ENCODE measurements around the gene KDM1B.
"Not testable (repeated sequence)": the region's sequence is repeated elsewhere in the genome, so short reads cannot be mapped to it uniquely, and the experiment has no call there.

Gene KDM1B

DNA sequence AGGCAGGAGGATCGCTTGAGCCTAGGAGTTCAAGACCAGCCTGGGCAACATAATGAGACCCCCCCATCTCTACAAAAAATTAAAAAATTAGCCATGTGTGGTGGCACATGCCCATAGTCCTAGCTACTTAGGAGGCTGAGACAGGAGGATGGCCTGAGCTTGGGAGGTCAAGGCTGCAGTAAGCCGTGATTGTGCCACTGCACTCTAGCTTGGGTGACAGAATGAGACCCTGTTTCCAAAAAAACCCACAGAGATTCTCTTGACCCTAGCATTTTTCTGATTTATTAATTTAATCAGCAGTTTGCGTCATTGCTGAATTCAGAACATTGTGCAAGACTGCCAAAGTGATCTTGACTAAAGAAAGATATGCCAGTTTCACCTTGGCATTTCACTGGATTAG lies 36.8 kb downstream of the KDM1B start:
- Histone ChIP-seq H3K9me3 (replicated peaks; ENCODE audit: low read length) (no peaks in the 10 kb centered on the region), H3K9ac (ENCODE audit: low read depth, low read length) (no peak overlapping the region), H3K4me3 (ENCODE audit: low read length) (no peak overlapping the region), H3K36me3 (ENCODE audit: insufficient read depth, low read length) (peaks cover 3% of the 10 kb centered on the region), H3K27me3 (ENCODE audit: control insufficient read depth, insufficient read depth, low read length) (no peaks in the 10 kb centered on the region), H3K4me1 (ENCODE audit: control insufficient read depth, insufficient read depth, low read length) (no peaks in the 10 kb centered on the region), H3K4me2 (ENCODE audit: low read length) (no peak overlapping the region)

GRCh38 chr6:18203786-18204185 lies 48.6 kb downstream of the KDM1B start:
- H3K4me1 ChIP-seq (ENCODE audit: control insufficient read depth, insufficient read depth, low read length): no peaks in the 10 kb centered on the region
- no peak overlapping the region for H3K4me2 ChIP-seq (ENCODE audit: low read length)
- no peaks in the 10 kb centered on the region for H3K9me3 ChIP-seq (replicated peaks; ENCODE audit: low read length)
- no peak overlapping the region for H3K9ac ChIP-seq (ENCODE audit: low read depth, low read length)
- H3K36me3 ChIP-seq (ENCODE audit: insufficient read depth, low read length): peaks cover 7% of the 10 kb centered on the region
- no peak overlapping the region for H3K4me3 ChIP-seq (ENCODE audit: low read length)
- no peaks in the 10 kb centered on the region for H3K27me3 ChIP-seq (ENCODE audit: control insufficient read depth, insufficient read depth, low read length)

DNA sequence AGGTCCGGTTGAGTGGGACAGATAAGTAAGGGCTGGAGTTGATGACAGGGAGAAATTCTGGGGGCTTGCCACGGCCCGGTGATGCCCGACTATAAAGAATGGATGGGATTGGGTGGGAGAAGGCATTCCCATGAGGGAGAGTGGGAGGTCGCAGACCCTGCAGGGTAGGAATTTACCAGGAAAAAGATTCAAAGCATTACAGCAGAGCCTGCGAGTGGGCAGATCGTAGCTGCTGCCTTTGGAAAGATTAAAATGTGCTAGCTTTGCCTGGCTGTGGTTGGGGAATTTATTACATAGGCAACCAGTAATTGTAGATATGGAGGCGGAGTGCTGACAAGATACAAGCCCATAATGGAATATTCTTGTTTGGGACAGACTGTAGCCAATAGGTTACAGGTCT lies 49.5 kb downstream of the KDM1B start:
- no peak overlapping the region for H3K9ac ChIP-seq (ENCODE audit: low read depth, low read length)
- no peaks in the 10 kb centered on the region for H3K27me3 ChIP-seq (ENCODE audit: control insufficient read depth, insufficient read depth, low read length)
- no peak overlapping the region for H3K4me3 ChIP-seq (ENCODE audit: low read length)
- H3K36me3 ChIP-seq (ENCODE audit: insufficient read depth, low read length): peaks cover 7% of the 10 kb centered on the region
- no peaks in the 10 kb centered on the region for H3K4me1 ChIP-seq (ENCODE audit: control insufficient read depth, insufficient read depth, low read length)
- H3K4me2 ChIP-seq (ENCODE audit: low read length): no peak overlapping the region
- H3K9me3 ChIP-seq (replicated peaks; ENCODE audit: low read length): no peaks in the 10 kb centered on the region

GRCh38 chr6:18206591-18206990 lies 51.4 kb downstream of the KDM1B start:
- H3K36me3 ChIP-seq (ENCODE audit: insufficient read depth, low read length): peaks cover 7% of the 10 kb centered on the region
- H3K4me2 ChIP-seq (ENCODE audit: low read length): no peak overlapping the region

DNA sequence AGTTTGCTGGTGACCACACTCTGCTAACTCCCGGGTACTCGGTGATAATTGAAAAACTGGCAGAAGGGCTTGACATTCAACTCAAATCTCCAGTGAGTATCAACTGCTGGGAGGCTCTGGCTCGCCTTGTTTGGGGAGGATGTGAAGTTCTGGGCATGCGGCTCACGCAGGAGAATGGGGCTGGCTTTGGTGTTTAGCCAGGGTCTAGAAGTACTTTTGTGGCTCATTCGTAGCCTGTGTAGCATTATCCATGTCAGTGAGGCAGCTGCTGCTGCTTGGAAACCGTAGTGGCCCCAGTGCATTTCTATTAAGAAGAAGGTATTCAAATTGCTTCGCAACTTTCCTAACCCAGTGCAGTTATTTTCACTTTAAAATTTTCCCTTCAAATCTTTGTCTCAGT lies 52.2 kb downstream of the KDM1B start:
- H3K27me3 ChIP-seq (ENCODE audit: control insufficient read depth, insufficient read depth, low read length): no peaks in the 10 kb centered on the region
- no peaks in the 10 kb centered on the region for H3K9me3 ChIP-seq (replicated peaks; ENCODE audit: low read length)
- peaks cover 5% of the 10 kb centered on the region for H3K36me3 ChIP-seq (ENCODE audit: insufficient read depth, low read length)
- no peak overlapping the region for H3K4me3 ChIP-seq (ENCODE audit: low read length)
- no peak overlapping the region for H3K4me2 ChIP-seq (ENCODE audit: low read length)
- H3K4me1 ChIP-seq (ENCODE audit: control insufficient read depth, insufficient read depth, low read length): no peaks in the 10 kb centered on the region
- H3K9ac ChIP-seq (ENCODE audit: low read depth, low read length): no peak overlapping the region

More at GRCh38 chr6:18206591-18206990, 51.4 kb downstream of the KDM1B start:
- no peak overlapping the region for H3K9ac ChIP-seq (ENCODE audit: low read depth, low read length)
- H3K9me3 ChIP-seq (replicated peaks; ENCODE audit: low read length): no peaks in the 10 kb centered on the region
- no peaks in the 10 kb centered on the region for H3K27me3 ChIP-seq (ENCODE audit: control insufficient read depth, insufficient read depth, low read length)
- H3K4me1 ChIP-seq (ENCODE audit: control insufficient read depth, insufficient read depth, low read length): no peaks in the 10 kb centered on the region
- no peak overlapping the region for H3K4me3 ChIP-seq (ENCODE audit: low read length)

DNA sequence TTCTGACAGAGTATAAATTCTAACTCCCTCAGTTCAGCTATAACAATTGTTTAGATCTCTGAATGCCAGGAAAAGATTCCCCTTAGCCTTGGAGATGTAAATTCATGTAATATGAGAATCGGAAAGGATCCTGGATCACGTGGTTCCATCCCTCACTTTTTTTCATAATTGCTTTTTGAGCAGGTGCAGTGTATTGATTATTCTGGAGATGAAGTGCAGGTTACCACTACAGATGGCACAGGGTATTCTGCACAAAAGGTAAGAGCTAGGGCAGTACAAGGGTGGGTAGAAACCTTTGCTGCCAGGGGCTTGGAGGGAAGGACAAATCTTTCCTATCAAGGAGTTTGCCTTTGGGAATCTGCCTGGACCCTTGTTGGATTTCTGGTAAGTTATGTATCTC lies 52.7 kb downstream of the KDM1B start:
- Histone ChIP-seq H3K4me2 (ENCODE audit: low read length) (no peak overlapping the region), H3K4me3 (ENCODE audit: low read length) (no peak overlapping the region), H3K27me3 (ENCODE audit: control insufficient read depth, insufficient read depth, low read length) (no peaks in the 10 kb centered on the region), H3K4me1 (ENCODE audit: control insufficient read depth, insufficient read depth, low read length) (no peaks in the 10 kb centered on the region), H3K9ac (ENCODE audit: low read depth, low read length) (no peak overlapping the region), H3K36me3 (ENCODE audit: insufficient read depth, low read length) (peaks cover 3% of the 10 kb centered on the region), H3K9me3 (replicated peaks; ENCODE audit: low read length) (no peaks in the 10 kb centered on the region)

- not testable (repeated sequence) for H3K27me3 ChIP-seq (ENCODE audit: control insufficient read depth, insufficient read depth, low read length); H3K4me1 ChIP-seq (ENCODE audit: control insufficient read depth, insufficient read depth, low read length); H3K4me2 ChIP-seq (ENCODE audit: low read length); H3K9me3 ChIP-seq (replicated peaks; ENCODE audit: low read length); H3K36me3 ChIP-seq (ENCODE audit: insufficient read depth, low read length); H3K9ac ChIP-seq (ENCODE audit: low read depth, low read length); H3K4me3 ChIP-seq (ENCODE audit: low read length)
Observed at GRCh38 chr6:18208778-18209177, 53.6 kb downstream of the KDM1B start.

DNA sequence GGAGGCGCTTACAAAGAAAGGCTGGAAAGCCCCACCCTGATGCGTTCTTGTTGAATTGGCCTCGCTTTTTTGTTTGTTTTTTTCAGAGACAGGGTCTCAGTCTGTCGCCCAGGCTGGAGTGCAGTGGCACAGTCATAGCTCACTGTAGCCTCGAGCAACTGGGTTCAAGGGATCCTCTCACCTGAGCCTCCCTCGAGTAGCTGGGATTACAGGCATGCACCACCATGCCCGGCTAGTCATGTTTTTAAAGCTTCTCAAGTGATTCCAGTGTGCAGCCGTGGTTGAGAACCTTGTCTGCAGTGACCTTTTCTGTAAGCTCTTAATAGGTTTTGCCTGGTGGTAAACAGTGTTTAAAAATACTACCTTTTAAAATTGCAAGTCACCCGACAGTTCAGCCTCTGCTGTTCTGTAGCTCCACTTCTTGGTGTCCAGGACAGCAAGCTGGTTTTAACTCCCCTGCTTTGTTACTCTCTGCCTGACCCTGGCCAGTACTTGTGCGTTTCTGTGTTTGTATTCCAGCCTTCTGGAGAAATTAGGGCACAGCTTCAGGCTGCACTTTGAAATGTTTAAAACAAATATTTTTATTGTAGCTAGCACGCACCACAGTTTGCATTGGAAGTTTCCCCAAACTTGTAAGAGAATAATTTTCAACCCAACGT lies 54.4 kb downstream of the KDM1B start:
- no peaks in the 10 kb centered on the region for H3K27me3 ChIP-seq (ENCODE audit: control insufficient read depth, insufficient read depth, low read length)
- H3K9me3 ChIP-seq (replicated peaks; ENCODE audit: low read length): no peaks in the 10 kb centered on the region
- H3K4me3 ChIP-seq (ENCODE audit: low read length): no peak overlapping the region
- H3K4me2 ChIP-seq (ENCODE audit: low read length): no peak overlapping the region
- no peaks in the 10 kb centered on the region for H3K4me1 ChIP-seq (ENCODE audit: control insufficient read depth, insufficient read depth, low read length)
- H3K36me3 ChIP-seq (ENCODE audit: insufficient read depth, low read length): peaks cover 3% of the 10 kb centered on the region
- H3K9ac ChIP-seq (ENCODE audit: low read depth, low read length): no peak overlapping the region

- H3K9ac ChIP-seq (ENCODE audit: low read depth, low read length): no peak overlapping the region
- peaks cover 8% of the 10 kb centered on the region for H3K36me3 ChIP-seq (ENCODE audit: insufficient read depth, low read length)
- no peaks in the 10 kb centered on the region for H3K27me3 ChIP-seq (ENCODE audit: control insufficient read depth, insufficient read depth, low read length)
- H3K9me3 ChIP-seq (replicated peaks; ENCODE audit: low read length): no peaks in the 10 kb centered on the region
- H3K4me3 ChIP-seq (ENCODE audit: low read length): no peak overlapping the region
- no peaks in the 10 kb centered on the region for H3K4me1 ChIP-seq (ENCODE audit: control insufficient read depth, insufficient read depth, low read length)
- no peak overlapping the region for H3K4me2 ChIP-seq (ENCODE audit: low read length)
Observed at GRCh38 chr6:18210707-18211106, 55.5 kb downstream of the KDM1B start.

- no peak overlapping the region for H3K4me3 ChIP-seq (ENCODE audit: low read length)
- H3K4me1 ChIP-seq (ENCODE audit: control insufficient read depth, insufficient read depth, low read length): peaks cover 3% of the 10 kb centered on the region
- H3K9ac ChIP-seq (ENCODE audit: low read depth, low read length): no peak overlapping the region
- H3K9me3 ChIP-seq (replicated peaks; ENCODE audit: low read length): no peaks in the 10 kb centered on the region
- no peak overlapping the region for H3K4me2 ChIP-seq (ENCODE audit: low read length)
- peaks cover 8% of the 10 kb centered on the region for H3K36me3 ChIP-seq (ENCODE audit: insufficient read depth, low read length)
- H3K27me3 ChIP-seq (ENCODE audit: control insufficient read depth, insufficient read depth, low read length): no peaks in the 10 kb centered on the region
Observed at GRCh38 chr6:18211338-18211737, 56.1 kb downstream of the KDM1B start.

DNA sequence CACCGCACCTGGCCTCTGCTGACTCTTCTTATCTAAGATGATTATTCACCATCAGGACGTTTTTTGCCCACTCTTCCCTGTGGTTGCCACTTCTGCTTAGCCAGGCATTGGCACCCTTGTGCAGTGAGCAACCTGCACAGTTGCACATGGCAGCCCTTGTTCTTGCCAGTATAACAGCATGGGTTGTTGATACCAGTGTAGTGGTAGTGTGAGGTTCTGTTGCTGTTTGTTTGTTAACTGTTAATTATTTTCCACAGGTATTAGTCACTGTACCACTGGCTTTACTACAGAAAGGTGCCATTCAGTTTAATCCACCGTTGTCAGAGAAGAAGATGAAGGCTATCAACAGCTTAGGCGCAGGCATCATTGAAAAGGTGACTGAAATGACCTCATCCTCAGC lies 57.0 kb downstream of the KDM1B start:
- Histone ChIP-seq H3K4me2 (ENCODE audit: low read length) (no peak overlapping the region), H3K4me3 (ENCODE audit: low read length) (no peak overlapping the region), H3K9ac (ENCODE audit: low read depth, low read length) (no peak overlapping the region), H3K4me1 (ENCODE audit: control insufficient read depth, insufficient read depth, low read length) (peaks cover 10% of the 10 kb centered on the region), H3K9me3 (replicated peaks; ENCODE audit: low read length) (no peaks in the 10 kb centered on the region), H3K27me3 (ENCODE audit: control insufficient read depth, insufficient read depth, low read length) (no peaks in the 10 kb centered on the region), H3K36me3 (ENCODE audit: insufficient read depth, low read length) (peaks cover 8% of the 10 kb centered on the region)

DNA sequence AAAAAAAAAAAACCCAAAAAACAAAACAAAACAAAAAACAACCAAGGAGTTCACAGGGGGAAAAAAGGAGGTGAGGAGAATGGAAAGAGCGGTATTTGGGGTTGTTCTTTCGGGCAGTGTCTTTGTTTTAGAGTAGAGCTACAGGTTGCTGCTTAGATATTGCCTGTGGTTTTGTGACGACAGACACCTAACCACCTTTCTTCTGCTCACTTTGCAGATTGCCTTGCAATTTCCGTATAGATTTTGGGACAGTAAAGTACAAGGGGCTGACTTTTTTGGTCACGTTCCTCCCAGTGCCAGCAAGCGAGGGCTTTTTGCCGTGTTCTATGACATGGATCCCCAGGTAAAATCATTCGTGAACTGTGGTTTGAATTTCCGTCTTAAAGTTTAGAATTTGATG lies 58.2 kb downstream of the KDM1B start:
- Histone ChIP-seq H3K9me3 (replicated peaks; ENCODE audit: low read length) (no peaks in the 10 kb centered on the region), H3K4me2 (ENCODE audit: low read length) (no peak overlapping the region), H3K4me1 (ENCODE audit: control insufficient read depth, insufficient read depth, low read length) (peaks cover 10% of the 10 kb centered on the region), H3K36me3 (ENCODE audit: insufficient read depth, low read length) (peaks cover 10% of the 10 kb centered on the region), H3K9ac (ENCODE audit: low read depth, low read length) (no peak overlapping the region), H3K4me3 (ENCODE audit: low read length) (no peak overlapping the region), H3K27me3 (ENCODE audit: control insufficient read depth, insufficient read depth, low read length) (no peaks in the 10 kb centered on the region)
